ENCODE measurements around the gene COL24A1. TPM values are rescaled to one million over a fixed set of nuclear protein-coding genes. Genes with fewer than 3 reads are reported as not detected.

The COL24A1 gene
- polyA plus RNA-seq (2013, experiment 1 of 2; ENCODE audit: insufficient read length), result 1.0 TPM
- polyA plus RNA-seq (2013, experiment 2 of 2; ENCODE audit: insufficient read length), result 0.68 TPM

GRCh38 chr1:86156566-86157455, at the start of gene COL24A1:
TSS of gene COL24A1 (minus strand) at chr1:86156772. CDS start at chr1:86156396, 376 bp downstream.
- DNase-seq, result peak; percentile 66

- DNase-seq, result peak; percentile 67
Measured at GRCh38 chr1:86205741-86206140, 49.2 kb upstream of the COL24A1 start.

GRCh38 chr1:86202552-86203340, 46.2 kb upstream of the COL24A1 start:
- DNase-seq, result no peak

- DNase-seq, result peak; percentile 44
Measured at GRCh38 chr1:86201311-86201710, 44.7 kb upstream of the COL24A1 start.

- no peak for DNase-seq
Measured at GRCh38 chr1:86200901-86201300, 44.3 kb upstream of the COL24A1 start.

GRCh38 chr1:86197206-86197855, 40.8 kb upstream of the COL24A1 start:
- peak; percentile 29 for DNase-seq

GRCh38 chr1:86195281-86195680, 38.7 kb upstream of the COL24A1 start:
- DNase-seq, result no peak

GRCh38 chr1:86194491-86195034, 38.0 kb upstream of the COL24A1 start:
- DNase-seq, result no peak

GRCh38 chr1:86192417-86192816, 35.8 kb upstream of the COL24A1 start:
- no peak for DNase-seq

GRCh38 chr1:86191958-86192357, 35.4 kb upstream of the COL24A1 start:
- DNase-seq, result no peak

GRCh38 chr1:86190873-86191272, 34.3 kb upstream of the COL24A1 start:
- no peak for DNase-seq

- DNase-seq, result no peak
Measured at GRCh38 chr1:86184426-86184825, 27.9 kb upstream of the COL24A1 start.

GRCh38 chr1:86183810-86184209, 27.2 kb upstream of the COL24A1 start:
- no peak for DNase-seq

- DNase-seq, result no peak
Measured at GRCh38 chr1:86176226-86176625, 19.7 kb upstream of the COL24A1 start.

- no peak for DNase-seq
Measured at GRCh38 chr1:86175756-86176155, 19.2 kb upstream of the COL24A1 start.

GRCh38 chr1:86169625-86170024, 13.1 kb upstream of the COL24A1 start:
- peak; percentile 33 for DNase-seq

- DNase-seq, result no peak
Measured at GRCh38 chr1:86159800-86160199, 3.2 kb upstream of the COL24A1 start.

GRCh38 chr1:86155807-86156565, 586 bp downstream of the COL24A1 start:
- peak; percentile 45 for DNase-seq

- peak; percentile 36 for DNase-seq
Measured at GRCh38 chr1:86155051-86155806, 1.3 kb downstream of the COL24A1 start.

- DNase-seq, result peak; percentile 90
Measured at GRCh38 chr1:86154571-86155050, 2.0 kb downstream of the COL24A1 start.

GRCh38 chr1:86153836-86154235, 2.7 kb downstream of the COL24A1 start:
- peak; percentile 39 for DNase-seq

Measured in fibroblast of skin of scalp (primary cell).